ENCODE results near the gene TLR8.

Gene TLR8

DNA sequence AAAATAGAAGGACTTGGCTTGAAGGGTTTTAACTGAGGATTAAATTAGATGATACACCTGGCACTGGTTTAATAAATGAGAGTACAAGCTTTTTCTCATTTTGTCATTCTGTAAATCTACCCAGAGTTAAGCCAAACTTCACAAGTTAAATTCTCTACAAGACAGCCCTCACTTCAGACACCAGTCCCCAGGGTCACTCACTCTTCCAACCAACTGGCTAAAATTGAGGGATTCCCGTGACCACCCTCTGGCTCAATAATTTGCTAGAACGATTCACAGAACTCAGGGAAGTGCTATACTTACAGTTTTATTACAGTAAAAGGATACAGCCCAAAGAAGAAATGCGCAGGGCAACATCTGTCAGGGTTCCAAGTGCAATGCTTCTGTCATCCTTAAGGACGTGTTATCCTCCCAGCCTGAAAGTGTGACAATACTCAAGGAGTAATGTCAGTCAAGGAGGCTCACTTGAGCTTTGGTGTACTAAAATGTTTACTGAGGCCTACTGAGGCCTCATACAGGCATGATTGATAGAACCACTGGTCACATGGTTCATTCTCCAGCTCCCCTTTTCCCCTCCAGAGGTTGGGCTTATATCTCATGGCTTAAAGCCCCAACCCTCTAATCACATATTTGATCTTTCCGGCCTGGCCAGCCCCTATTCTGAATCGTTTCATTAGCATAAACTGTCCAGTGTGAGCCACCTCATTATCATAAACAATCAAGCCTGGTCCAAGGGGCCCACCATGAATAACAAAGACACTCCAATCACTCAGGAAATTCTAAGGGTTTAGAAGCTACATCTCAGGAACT, 58.9 kb downstream of the TLR8 start:
- no peaks in the 10 kb centered on the region for H3K27me3 ChIP-seq (replicated peaks; ENCODE audit: insufficient read depth, low read length)
- no peak for DNase-seq
- no peaks in the 10 kb centered on the region for H3K9me3 ChIP-seq (replicated peaks; ENCODE audit: insufficient read depth, low read length)
- no peaks in the 10 kb centered on the region for H3K79me2 ChIP-seq (ENCODE audit: low read length)
- no peaks in the 10 kb centered on the region for H4K20me1 ChIP-seq (ENCODE audit: insufficient read depth, low read length)
- H3K4me1 ChIP-seq (ENCODE audit: low read length): peaks cover 19% of the 10 kb centered on the region
- TF ChIP-seq CTCF (IDR thresholded peaks at IDR 0.05; ENCODE audit: low read length) (no peak), EZH2 (optimal IDR thresholded peaks at IDR 0.05; ENCODE audit: low read depth, low read length) (no peak), EZH2phosphoT487 (IDR thresholded peaks at IDR 0.05; ENCODE audit: low read length) (no peak)
- no peaks in the 10 kb centered on the region for H3F3A ChIP-seq (ENCODE audit: insufficient read depth, low read length)
- no peaks in the 10 kb centered on the region for H3K36me3 ChIP-seq (replicated peaks; ENCODE audit: insufficient read depth, low read length)
- H3K27ac ChIP-seq (ENCODE audit: low read length): no peak overlapping the region
- no peak overlapping the region for H3K4me2 ChIP-seq (ENCODE audit: low read depth, low read length)
- no peak overlapping the region for H3K4me3 ChIP-seq (ENCODE audit: low read length)
- H3K9ac ChIP-seq (ENCODE audit: low read length): no peak overlapping the region
- H2AFZ ChIP-seq (ENCODE audit: low read length): no peak overlapping the region
- no peaks in the 10 kb centered on the region for H3K9me2 ChIP-seq (replicated peaks; ENCODE audit: insufficient read depth, low read length)

GRCh38 chrX:12966151-12966550, 59.7 kb downstream of the TLR8 start:
- DNase-seq: no peak
- Histone ChIP-seq H3K27ac (ENCODE audit: low read length) (no peak overlapping the region), H3K4me2 (ENCODE audit: low read depth, low read length) (no peak overlapping the region), H3F3A (ENCODE audit: insufficient read depth, low read length) (no peaks in the 10 kb centered on the region), H3K9me3 (replicated peaks; ENCODE audit: insufficient read depth, low read length) (no peaks in the 10 kb centered on the region), H3K9me2 (replicated peaks; ENCODE audit: insufficient read depth, low read length) (no peaks in the 10 kb centered on the region), H3K36me3 (replicated peaks; ENCODE audit: insufficient read depth, low read length) (no peaks in the 10 kb centered on the region), H3K27me3 (replicated peaks; ENCODE audit: insufficient read depth, low read length) (no peaks in the 10 kb centered on the region), H3K4me3 (ENCODE audit: low read length) (no peak overlapping the region), H4K20me1 (ENCODE audit: insufficient read depth, low read length) (no peaks in the 10 kb centered on the region), H3K79me2 (ENCODE audit: low read length) (no peaks in the 10 kb centered on the region), H3K9ac (ENCODE audit: low read length) (no peak overlapping the region), H2AFZ (ENCODE audit: low read length) (no peak overlapping the region), H3K4me1 (ENCODE audit: low read length) (peaks cover 11% of the 10 kb centered on the region)
- no peak for TF ChIP-seq EZH2phosphoT487 (IDR thresholded peaks at IDR 0.05; ENCODE audit: low read length)
- no peak for TF ChIP-seq EZH2 (optimal IDR thresholded peaks at IDR 0.05; ENCODE audit: low read depth, low read length)
- TF ChIP-seq CTCF (IDR thresholded peaks at IDR 0.05; ENCODE audit: low read length): no peak

DNA sequence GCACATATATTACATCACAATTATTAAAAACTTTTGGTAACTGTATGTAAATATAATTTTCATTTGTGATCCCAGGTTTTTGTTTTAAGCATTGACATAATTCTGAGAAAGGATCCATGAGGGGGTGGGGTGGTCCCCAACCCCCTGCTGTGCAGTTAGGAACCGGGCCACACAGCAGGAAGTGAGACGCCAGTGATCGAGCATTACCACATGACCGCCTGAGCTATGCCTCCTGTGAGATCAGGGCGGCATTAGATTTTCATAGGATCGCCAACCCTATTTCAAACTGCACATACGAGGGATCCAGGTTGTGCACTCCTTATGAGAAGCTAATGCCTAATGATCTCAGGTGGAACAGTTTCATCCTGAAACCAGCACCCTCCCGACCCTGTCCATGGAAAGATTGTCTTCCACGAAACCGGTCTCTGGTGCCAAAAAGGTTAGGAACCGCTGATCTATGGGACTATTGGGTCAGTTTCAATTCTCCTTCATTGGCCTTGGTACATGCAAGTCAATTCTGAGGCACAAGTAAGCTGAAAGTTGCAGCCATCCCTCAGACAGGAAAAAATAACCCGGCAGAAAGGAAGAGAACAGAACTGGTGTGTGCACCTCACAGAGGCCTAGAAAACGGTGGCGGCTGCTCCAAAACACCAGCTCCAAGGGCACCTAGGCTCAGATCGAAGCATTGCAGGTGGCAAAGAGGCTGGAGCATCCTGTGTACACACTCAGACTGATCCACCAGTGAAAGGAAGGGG, 61.5 kb downstream of the TLR8 start:
- Histone ChIP-seq H2AFZ (ENCODE audit: low read length) (no peak overlapping the region), H4K20me1 (ENCODE audit: insufficient read depth, low read length) (no peaks in the 10 kb centered on the region), H3K9me3 (replicated peaks; ENCODE audit: insufficient read depth, low read length) (no peaks in the 10 kb centered on the region), H3K27me3 (replicated peaks; ENCODE audit: insufficient read depth, low read length) (no peaks in the 10 kb centered on the region), H3K9me2 (replicated peaks; ENCODE audit: insufficient read depth, low read length) (no peaks in the 10 kb centered on the region), H3K36me3 (replicated peaks; ENCODE audit: insufficient read depth, low read length) (no peaks in the 10 kb centered on the region), H3F3A (ENCODE audit: insufficient read depth, low read length) (no peaks in the 10 kb centered on the region), H3K4me2 (ENCODE audit: low read depth, low read length) (no peak overlapping the region), H3K4me3 (ENCODE audit: low read length) (no peak overlapping the region), H3K79me2 (ENCODE audit: low read length) (no peaks in the 10 kb centered on the region), H3K9ac (ENCODE audit: low read length) (no peak overlapping the region), H3K4me1 (ENCODE audit: low read length) (no peaks in the 10 kb centered on the region), H3K27ac (ENCODE audit: low read length) (no peak overlapping the region)
- no peak for DNase-seq
- TF ChIP-seq EZH2phosphoT487 (IDR thresholded peaks at IDR 0.05; ENCODE audit: low read length): no peak
- TF ChIP-seq CTCF (IDR thresholded peaks at IDR 0.05; ENCODE audit: low read length): no peak
- TF ChIP-seq EZH2 (optimal IDR thresholded peaks at IDR 0.05; ENCODE audit: low read depth, low read length): no peak
